ENCODE results near the gene C17orf113.

DNA sequence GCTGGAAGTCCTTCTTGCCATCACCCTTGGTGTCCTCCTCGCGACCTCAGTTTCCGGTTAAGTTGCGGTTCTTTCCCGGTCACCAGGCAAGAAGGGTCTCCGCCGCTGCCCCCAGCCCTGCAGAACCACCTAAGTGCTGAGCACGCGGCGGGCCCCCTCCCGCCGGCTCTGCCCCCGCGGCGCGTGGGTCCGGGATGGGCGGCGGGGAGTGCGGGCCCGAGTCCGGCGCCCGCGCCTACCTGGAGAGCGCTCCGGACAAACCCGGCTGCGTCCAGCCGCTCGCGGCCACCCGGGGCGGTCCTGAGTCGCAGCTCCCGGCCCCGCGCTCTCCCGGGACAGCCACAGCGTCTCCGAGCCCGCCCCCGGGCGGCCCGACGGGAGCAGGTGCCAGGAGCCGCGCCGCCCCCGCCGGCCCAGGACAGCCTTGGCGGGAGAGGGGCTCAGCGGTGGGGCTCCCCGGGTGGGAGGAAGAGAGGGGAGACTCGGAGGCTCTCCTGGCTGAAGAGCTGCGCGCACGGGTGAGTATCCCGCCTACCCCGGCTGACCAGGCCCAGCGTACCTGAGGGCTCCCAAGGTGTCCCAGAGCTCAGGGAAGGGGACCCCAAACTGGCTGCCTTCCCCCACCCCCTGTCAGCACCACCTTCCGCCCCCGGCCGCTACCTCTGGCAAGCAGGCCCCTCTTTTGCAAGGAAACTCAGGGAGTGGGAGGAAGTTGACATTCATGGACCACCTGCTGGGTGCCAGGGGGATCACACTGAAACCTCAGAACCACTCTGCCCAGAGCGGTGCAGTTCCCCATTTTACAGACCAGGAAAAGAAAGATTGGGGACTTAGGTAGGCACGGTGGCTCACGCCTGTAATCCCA is 22.2 kb upstream of the C17orf113 start:
- TF ChIP-seq EZH2 (IDR thresholded peaks at IDR 0.05): no peak
- TF ChIP-seq, protein P1, sequence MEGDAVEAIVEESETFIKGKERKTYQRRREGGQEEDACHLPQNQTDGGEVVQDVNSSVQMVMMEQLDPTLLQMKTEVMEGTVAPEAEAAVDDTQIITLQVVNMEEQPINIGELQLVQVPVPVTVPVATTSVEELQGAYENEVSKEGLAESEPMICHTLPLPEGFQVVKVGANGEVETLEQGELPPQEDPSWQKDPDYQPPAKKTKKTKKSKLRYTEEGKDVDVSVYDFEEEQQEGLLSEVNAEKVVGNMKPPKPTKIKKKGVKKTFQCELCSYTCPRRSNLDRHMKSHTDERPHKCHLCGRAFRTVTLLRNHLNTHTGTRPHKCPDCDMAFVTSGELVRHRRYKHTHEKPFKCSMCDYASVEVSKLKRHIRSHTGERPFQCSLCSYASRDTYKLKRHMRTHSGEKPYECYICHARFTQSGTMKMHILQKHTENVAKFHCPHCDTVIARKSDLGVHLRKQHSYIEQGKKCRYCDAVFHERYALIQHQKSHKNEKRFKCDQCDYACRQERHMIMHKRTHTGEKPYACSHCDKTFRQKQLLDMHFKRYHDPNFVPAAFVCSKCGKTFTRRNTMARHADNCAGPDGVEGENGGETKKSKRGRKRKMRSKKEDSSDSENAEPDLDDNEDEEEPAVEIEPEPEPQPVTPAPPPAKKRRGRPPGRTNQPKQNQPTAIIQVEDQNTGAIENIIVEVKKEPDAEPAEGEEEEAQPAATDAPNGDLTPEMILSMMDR (IDR thresholded peaks at IDR 0.05 in 2 of 3, conservative IDR thresholded peaks at IDR 0.05 in 1 of 3; ENCODE audit: borderline replicate concordance in 1 of 3, insufficient read depth in 1 of 3, low read depth in 2 of 3, low read length in 2 of 3): no peak
- no peak for TF ChIP-seq FOSL1 (IDR thresholded peaks at IDR 0.05; ENCODE audit: low read depth)
- no peak for TF ChIP-seq RAD21 (IDR thresholded peaks at IDR 0.05; ENCODE audit: low read depth)
- no peak for TF ChIP-seq ZFX (IDR thresholded peaks at IDR 0.05)
- TF ChIP-seq TCF7L2 (IDR thresholded peaks at IDR 0.05; ENCODE audit: borderline replicate concordance, extremely low read depth, insufficient read depth, insufficient read length): no peak
- no peak for TF ChIP-seq ZNF274 (IDR thresholded peaks at IDR 0.05; ENCODE audit: low read depth, low read length)
- no peak for TF ChIP-seq POLR2A (IDR thresholded peaks at IDR 0.05; ENCODE audit: borderline replicate concordance, extremely low read depth, insufficient read depth, insufficient read length)
- TF ChIP-seq EGR1 (IDR thresholded peaks at IDR 0.05; ENCODE audit: low read depth): no peak
- TF ChIP-seq ELF1 (IDR thresholded peaks at IDR 0.05; ENCODE audit: borderline replicate concordance, low read depth): no peak
- TF ChIP-seq MAX (IDR thresholded peaks at IDR 0.05): no peak

All from HCT116 (cell line).